GM19025 (cell line): ENCODE results near the gene LRRC40.
"Not testable (repeated sequence)": the region's sequence is repeated elsewhere in the genome, so short reads cannot be mapped to it uniquely, and the experiment has no call there.

Experiments used
- ATAC-seq: cut with Tn5 transposase; IDR thresholded peaks from one replicate; pipeline ENCODE4 v1.9.1; 2021; ENCODE audit warnings: mild to moderate bottlenecking, low read depth, moderate library complexity; ENCODE audit not compliant: unreplicated experiment

LRRC40 gene

GRCh38 chr1:70204139-70204538 is 1.2 kb downstream of the LRRC40 start:
- no peak for ATAC-seq

DNA sequence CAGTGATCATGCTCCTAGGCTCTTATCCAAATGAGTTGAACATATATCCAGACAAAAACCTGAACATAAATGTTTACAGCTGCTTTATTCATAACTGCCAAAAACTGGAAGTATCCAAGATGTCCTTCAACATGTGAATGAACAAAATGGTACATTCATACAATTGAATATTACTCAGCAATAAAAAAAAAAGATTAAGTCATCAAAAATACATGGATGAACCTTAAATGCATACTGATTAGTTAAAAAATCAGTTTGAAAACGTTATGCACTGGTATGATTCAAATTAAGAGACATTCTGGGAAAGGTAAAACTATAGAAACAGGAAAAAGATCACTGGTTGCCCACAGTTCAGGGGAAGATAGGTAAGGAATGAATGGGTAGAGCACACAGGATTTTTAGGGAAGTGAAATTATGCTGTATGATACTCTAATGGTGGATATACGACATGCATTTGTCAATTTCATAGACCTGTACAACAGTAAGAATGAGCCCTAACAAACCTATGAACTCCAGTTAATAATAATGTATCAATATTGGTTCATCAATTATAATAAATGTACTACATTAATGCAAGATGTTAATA is 3.1 kb downstream of the LRRC40 start:
- ATAC-seq: no peak

DNA sequence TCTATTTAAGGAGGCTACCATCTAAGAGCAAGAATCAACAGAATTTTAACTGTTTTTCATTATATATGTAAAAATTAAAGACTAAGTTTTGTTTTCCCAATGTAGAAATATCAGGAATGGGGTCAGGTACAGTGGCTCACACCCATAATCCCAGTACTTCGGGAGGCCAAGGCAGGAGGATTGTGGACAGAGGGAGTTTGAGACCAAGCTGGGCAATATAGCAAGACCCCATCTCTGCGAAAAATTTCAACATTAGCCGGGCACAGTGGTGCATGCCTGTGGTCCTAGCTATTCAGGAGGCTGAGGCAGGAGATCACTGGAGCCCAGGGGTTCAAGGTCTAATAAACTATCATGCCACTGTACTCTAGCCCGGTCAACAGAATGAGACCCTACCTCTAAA is 5.3 kb downstream of the LRRC40 start:
- no peak for ATAC-seq

GRCh38 chr1:70196333-70196732 is 9.0 kb downstream of the LRRC40 start:
- no peak for ATAC-seq

DNA sequence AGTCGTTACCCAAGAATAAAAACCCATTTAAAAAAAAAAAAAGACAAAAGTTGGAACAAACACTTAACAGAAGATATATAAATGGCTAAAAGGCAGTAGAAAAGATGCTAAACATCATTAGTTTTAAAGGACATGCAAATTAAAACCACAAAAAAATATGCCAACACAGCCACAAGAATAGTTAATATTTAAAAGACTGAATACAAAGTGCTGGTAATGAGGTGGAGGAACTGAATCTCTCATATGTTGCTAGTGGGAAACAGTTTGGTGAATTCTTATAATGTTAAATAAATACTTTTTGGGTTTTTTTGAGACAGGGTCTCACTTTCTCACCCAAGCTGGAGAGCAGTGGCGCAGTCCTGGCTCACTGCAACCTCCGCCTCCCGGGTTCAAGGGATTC is 10.0 kb downstream of the LRRC40 start:
- peak; percentile 88 for ATAC-seq

DNA sequence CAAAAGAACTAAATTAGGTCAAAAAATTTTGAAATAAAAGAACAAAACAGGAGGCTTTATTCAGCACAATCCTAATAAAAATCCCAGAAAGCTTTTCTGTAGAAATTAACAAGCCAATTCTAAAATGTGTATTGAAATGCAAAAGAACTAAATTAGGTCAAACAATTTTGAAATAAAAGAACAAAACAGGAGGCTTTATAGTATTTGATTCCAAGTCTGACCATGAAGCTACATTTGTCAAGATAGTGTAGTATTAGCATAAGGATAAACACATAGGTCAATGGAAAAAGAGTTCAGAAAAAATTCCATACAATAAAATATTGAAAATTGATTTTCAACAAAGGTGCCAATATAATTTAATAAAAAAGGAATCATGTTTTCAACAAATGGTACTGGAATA is 10.8 kb downstream of the LRRC40 start:
- no peak for ATAC-seq

- ATAC-seq: not testable (repeated sequence)
Measured at GRCh38 chr1:70192446-70192845, 12.9 kb downstream of the LRRC40 start.

- ATAC-seq: no peak
Measured at GRCh38 chr1:70190180-70190579, 15.2 kb downstream of the LRRC40 start.

- no peak for ATAC-seq
Measured at GRCh38 chr1:70188522-70188921, 16.9 kb downstream of the LRRC40 start.

DNA sequence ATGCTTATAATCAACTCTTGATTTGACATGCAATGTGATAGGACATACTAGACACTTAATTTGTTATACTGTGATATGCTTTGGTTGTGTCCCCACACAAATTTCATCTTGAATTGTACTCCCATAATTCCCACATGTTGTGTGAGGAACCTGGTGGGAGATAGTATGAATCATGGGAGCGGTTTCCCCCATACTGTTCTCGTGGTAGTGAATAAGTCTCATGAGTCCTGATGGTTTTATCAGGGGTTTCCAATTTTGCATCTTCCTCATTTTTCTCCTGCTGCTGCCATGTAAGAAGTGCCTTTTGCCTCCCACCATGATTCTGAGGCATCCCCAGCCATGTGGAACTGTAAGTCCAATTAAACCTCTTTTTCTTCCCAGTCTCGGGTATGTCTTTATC is 20.2 kb downstream of the LRRC40 start:
- not testable (repeated sequence) for ATAC-seq

DNA sequence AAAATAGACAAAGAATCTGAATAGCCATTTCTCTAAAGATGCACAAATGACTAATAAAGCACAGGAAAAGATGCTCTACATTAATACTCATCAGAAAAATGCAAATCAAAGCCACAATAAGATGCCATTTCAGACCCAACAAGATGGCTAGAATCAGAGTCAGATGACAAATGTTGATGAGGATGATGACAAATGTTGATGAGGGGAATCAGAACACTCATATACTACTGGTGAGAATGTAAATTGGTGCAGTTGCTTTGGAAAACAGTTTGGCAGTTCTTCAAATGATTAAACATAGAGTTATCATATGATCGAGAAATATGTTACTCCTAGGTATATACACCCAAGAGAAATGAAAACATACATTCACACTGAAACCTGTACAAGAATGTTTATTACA is 33.9 kb downstream of the LRRC40 start:
- ATAC-seq: no peak

GRCh38 chr1:70169018-70169839 is 36.1 kb downstream of the LRRC40 start:
- no peak for ATAC-seq

GRCh38 chr1:70168283-70168682 is 37.1 kb downstream of the LRRC40 start:
- ATAC-seq: no peak

- ATAC-seq: no peak
Measured at GRCh38 chr1:70164350-70164749, 41.0 kb downstream of the LRRC40 start.

- no peak for ATAC-seq
Measured at GRCh38 chr1:70156529-70157120, 48.8 kb downstream of the LRRC40 start.

DNA sequence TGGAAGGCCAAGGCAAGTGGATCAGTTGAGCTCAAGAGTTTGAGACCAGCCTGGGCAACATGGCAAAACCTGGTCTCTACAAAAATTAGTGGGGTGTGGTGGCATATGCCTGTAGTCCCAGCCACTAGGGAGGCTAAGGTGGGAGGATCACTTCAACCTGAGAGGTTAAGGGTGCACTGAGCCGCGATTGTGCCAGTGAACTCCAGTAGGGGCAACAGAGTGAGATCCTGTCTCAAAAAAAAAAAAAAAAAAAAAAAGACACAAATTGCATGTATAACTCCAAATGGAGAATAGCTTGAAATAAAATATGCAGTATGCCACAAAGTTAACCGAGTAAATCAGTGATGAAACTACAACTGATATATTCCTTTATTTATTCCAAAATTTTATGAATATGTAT is 51.6 kb downstream of the LRRC40 start:
- no peak for ATAC-seq

DNA sequence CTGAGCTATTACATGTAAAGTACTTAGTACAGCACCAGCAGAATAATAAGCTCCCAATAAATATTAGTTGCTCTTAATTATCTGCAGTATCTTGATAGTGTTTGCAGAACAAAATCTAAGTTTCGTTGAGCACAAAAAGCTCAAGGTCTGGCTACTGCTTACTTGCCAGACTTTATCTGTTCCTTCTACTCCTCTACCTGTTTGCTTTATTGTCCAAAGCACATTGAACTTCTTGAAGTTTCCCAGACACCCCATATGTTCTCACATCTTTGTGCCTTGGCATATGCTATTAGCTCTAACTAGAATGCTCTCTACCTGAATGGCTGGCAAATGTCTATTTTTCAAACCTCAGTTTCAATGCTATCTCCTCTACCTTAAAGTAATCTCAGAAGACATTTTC is 54.9 kb downstream of the LRRC40 start:
- no peak for ATAC-seq

- no peak for ATAC-seq
Measured at GRCh38 chr1:70146488-70146887, 58.9 kb downstream of the LRRC40 start.

DNA sequence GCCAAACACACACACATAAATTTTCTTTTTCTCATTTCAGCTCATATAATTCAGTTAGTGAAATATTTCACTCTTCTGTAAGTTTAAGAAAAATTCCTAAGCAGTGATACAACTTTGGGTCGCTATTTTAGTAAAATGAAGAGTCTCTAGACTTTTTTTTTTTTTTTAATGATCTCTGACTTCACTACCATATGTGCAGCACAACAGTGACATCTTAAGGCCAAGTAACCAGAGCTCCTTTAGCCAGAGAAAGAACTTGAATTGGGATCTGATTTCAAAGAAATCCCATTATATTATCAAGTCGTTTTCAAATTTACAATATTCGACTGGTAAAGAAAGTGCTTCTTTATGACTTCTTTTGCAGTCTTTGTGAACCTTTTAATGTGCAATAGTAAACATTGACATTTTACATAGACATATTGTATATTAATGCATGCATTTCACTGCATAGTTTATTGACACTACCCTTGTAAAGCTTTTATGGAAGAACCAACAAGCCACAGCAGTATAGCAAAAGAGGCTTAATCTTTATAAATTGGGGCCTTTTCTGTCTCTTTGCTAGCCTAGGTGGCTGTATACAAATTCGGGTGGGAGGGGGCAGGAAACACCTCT is 62.2 kb downstream of the LRRC40 start:
- ATAC-seq: no peak

- ATAC-seq: no peak
Measured at GRCh38 chr1:70142075-70142474, 63.3 kb downstream of the LRRC40 start.

DNA sequence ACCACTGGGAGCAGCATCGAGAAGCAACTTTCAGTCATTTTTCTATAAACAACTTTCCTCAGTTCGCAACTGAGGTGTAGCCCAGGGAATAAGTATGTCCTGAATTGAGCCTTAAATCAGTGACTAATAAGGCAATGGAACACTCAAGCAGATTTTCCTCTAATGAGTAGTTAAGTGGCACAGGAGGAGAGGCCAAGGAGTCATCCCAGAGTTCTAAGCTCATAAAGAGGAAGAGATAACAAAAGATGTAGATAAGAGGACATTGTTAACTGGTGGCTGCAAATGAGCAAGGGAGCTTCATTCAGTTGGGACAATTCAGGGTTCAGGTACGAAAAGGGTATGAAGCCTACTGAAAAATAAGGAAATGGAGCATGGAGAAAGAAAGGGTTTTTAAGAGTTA is 64.5 kb downstream of the LRRC40 start:
- no peak for ATAC-seq
